ENCODE measurements around the gene BOC.

GRCh38 chr3:113277941-113278598 lies 66.7 kb downstream of the BOC start:
- no peak for TF ChIP-seq POLR2A (IDR thresholded peaks at IDR 0.05; ENCODE audit: low read depth, low read length)
- TF ChIP-seq CTCF (IDR thresholded peaks at IDR 0.05; ENCODE audit: extremely low read depth in 1 of 2, insufficient read depth in 1 of 2, low read depth in 1 of 2, low read length in 2 of 2), result no peak
- no peak for TF ChIP-seq POLR2AphosphoS5 (IDR thresholded peaks at IDR 0.05; ENCODE audit: insufficient read depth, low read depth, low read length)
- no peak for TF ChIP-seq GATA2 (IDR thresholded peaks at IDR 0.05; ENCODE audit: insufficient read depth, insufficient read length, low read depth, low read length)

Measured in endothelial cell of umbilical vein (primary cell).